ENCODE data around the gene COMTD1.

COMTD1 gene

GRCh38 chr10:75245354-75246250, 9.8 kb upstream of the COMTD1 start:
- no peak for DNase-seq

- DNase-seq: no peak
These were observed 9.0 kb upstream of the COMTD1 start for GRCh38 chr10:75244487-75245353.

- DNase-seq: no peak
These were observed 7.7 kb upstream of the COMTD1 start for GRCh38 chr10:75243426-75243825.

- no peak for DNase-seq
These were observed 4.7 kb upstream of the COMTD1 start for GRCh38 chr10:75240329-75241076.

GRCh38 chr10:75239096-75239790, 3.5 kb upstream of the COMTD1 start:
- no peak for DNase-seq

- DNase-seq: peak in 1 of 2 experiments; percentile 12
These were observed 2.7 kb upstream of the COMTD1 start for GRCh38 chr10:75238182-75239095.

- DNase-seq: no peak
These were observed 545 bp upstream of the COMTD1 start for GRCh38 chr10:75236178-75236825.

GRCh38 chr10:75234683-75235374, 928 bp downstream of the COMTD1 start:
- peak; percentile 19 to 34 for DNase-seq

- peak; percentile 98 to 99 for DNase-seq
These were observed 1.6 kb downstream of the COMTD1 start for GRCh38 chr10:75234017-75234682.

GRCh38 chr10:75233444-75234016, 2.2 kb downstream of the COMTD1 start:
- DNase-seq: peak; percentile 15 to 17

GRCh38 chr10:75231672-75232581, 3.8 kb downstream of the COMTD1 start:
- DNase-seq: no peak

GRCh38 chr10:75230600-75231038, 5.1 kb downstream of the COMTD1 start:
- peak; percentile 96 to 97 for DNase-seq

GRCh38 chr10:75229971-75230370, 5.8 kb downstream of the COMTD1 start:
- no peak for DNase-seq

- no peak for DNase-seq
These were observed 6.9 kb downstream of the COMTD1 start for GRCh38 chr10:75228834-75229233.

- no peak for DNase-seq
These were observed 7.5 kb downstream of the COMTD1 start for GRCh38 chr10:75228278-75228677.

- DNase-seq: no peak
These were observed 9.1 kb downstream of the COMTD1 start for GRCh38 chr10:75226656-75227055.

GRCh38 chr10:75226095-75226494, 9.7 kb downstream of the COMTD1 start:
- DNase-seq: no peak

GRCh38 chr10:75223507-75223906, 12.2 kb downstream of the COMTD1 start:
- no peak for DNase-seq

All from activated CD4-positive, alpha-beta T cell treated with anti-CD3 and anti-CD28 coated beads, Interleukin-2, amount 50 U/mL, for 48 hours (primary cell).